GM12875 (cell line): ENCODE data around the gene ABHD12B.
"Not testable (repeated sequence)": the region's sequence is repeated elsewhere in the genome, so short reads cannot be mapped to it uniquely, and the experiment has no call there.

Experiments
- H3K4me3 ChIP-seq: one replicate; pipeline ENCODE4 v1.5.1; 2011; ENCODE audit warnings: low read depth, low read length, control low read depth
- CTCF ChIP-seq: IDR thresholded peaks from 2 replicates; pipeline ENCODE4 v1.5.1; 2011; ENCODE audit warnings: low read depth, mild to moderate bottlenecking, control low read depth, inconsistent platforms, low read length, moderate library complexity, borderline replicate concordance; ENCODE audit not compliant: insufficient read depth

The ABHD12B gene

DNA sequence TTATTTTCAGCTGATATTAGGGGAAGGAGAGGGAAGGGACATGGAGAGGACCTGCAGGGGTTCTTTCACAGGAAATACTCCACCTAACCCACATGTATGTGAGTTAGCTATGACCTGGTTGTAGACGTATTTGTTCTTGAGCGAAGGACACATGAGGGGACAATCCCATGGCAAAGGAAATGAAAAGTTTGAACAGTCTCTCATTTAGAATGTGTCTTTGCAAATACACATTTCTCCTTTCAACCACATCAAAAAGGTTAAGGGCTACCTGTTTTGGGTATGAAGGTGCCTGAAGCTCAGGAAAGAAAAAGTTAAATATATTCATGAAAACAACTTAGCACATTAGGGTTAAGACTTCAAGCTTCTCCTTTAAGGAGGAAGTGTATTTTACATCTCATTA is 65.0 kb downstream of the ABHD12B start:
- no peak for TF ChIP-seq CTCF

DNA sequence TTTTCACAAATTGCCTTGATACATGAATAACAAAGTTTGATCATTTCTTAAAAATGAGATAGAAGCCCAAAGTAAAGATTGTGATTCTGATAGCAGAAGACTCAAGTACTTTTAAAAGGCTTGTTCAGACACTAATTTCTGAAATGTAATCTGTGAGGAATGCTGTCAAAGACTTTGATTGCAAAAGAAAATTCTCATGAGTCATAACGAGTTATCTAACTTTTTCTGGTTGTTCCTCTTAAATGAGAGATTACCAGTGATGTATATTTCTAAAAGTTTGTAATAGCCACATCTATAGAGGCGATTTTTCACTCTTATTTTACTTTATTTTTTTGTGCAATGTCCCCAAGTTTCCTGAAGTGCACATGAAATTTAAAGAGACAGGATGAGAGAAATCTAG is 65.5 kb downstream of the ABHD12B start:
- TF ChIP-seq CTCF, result no peak
- H3K4me3 ChIP-seq, result no peak overlapping the region

More for the DNA sequence above, 65.0 kb downstream of the ABHD12B start:
- no peak overlapping the region for H3K4me3 ChIP-seq

DNA sequence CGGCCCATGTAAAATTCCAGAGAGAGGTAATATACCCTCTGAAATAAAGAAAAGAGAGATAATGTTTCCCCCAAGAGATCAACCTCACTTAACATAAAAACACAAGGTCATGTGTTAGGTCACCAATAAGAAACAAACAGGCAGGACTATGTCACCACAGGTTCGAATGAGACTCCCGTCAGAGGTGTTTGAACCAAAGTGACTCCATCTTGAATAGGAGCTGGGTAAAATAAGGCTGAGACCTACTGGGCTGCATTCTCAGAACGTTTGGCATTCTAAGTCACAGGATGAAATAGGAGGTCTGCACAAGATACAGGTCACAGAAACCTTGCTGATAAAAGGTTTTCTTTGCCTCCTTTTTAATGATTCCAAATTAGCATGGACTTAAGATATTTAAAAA is 65.9 kb downstream of the ABHD12B start:
- no peak for TF ChIP-seq CTCF
- H3K4me3 ChIP-seq, result no peak overlapping the region

DNA sequence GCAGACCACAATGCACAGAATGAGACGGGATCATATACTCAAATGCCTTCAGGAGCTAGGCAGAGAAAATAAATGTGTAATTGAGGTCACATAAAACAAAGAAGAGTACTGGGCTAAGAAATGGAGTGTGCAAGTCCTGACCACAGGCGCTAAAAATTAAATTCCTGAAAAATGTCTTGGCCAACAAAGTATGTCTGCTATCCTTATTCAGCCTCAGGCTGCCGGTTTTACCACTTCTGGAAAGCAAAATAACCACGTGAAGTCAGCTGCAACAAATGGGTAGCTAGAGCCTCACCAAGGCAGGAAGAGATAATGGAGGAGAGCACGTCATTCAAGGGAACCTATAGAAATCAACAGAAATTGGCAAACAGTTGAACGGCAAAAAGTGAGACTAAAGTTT is 69.3 kb downstream of the ABHD12B start:
- no peak overlapping the region for H3K4me3 ChIP-seq
- TF ChIP-seq CTCF, result no peak

- H3K4me3 ChIP-seq, result not testable (repeated sequence)
Measured at GRCh38 chr14:50941638-50942037, 69.8 kb downstream of the ABHD12B start.

DNA sequence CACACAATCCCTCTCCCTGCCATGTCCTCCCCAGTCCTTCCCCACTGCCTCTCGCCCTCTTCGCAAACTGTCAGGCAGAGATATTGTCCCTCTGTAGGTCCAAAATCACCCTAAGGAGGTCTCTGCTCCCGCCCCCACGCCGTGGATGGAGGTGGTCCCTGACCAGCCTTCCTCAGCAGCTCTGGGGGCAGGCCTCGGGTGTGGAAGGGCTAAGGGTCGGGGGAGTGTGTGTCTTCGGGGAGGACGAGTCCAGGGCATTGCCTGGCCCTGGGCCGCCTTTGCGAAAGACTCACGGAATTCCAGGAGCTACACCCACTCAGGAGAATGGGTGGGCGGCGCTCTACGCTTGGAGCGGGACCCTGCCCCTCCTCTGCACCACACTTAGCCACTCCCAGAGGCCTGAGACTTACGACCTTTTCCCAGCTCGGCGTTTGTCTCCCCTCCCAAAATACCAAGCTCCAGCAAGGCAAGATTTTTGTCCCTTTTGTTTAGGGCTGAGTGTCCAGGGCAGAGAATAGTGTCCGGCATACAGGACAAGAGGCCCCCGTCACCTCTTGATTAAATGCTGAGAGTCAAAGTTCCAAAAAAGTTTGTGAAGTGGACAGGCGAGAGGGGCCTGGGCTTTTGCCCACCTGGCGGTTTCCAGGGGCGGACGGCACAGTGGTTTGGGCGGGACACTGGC is 71.5 kb downstream of the ABHD12B start:
- no peak for TF ChIP-seq CTCF
- peak overlapping the region; percentile 57 for H3K4me3 ChIP-seq

GRCh38 chr14:50943943-50944646 is 72.2 kb downstream of the ABHD12B start, which contains the start of gene PYGL:
PYGL (minus strand) TSS chr14:50944483; CDS start chr14:50944403, 80 bp downstream.
- TF ChIP-seq CTCF, result no peak
- H3K4me3 ChIP-seq, result peak within 1 kb of the TSS; percentile 57
